IPS-NIHi7 (cell line): Measurements from ENCODE around the gene ATAD3A.
"Not testable (repeated sequence)": the region's sequence is repeated elsewhere in the genome, so short reads cannot be mapped to it uniquely, and the experiment has no call there.

ENCODE experiments used
- DNase-seq: peaks from one replicate; pipeline ENCODE4 v3.0.0; 2012; ENCODE audit warnings: mixed read lengths; ENCODE audit errors: extremely low spot score

The ATAD3A gene

DNA sequence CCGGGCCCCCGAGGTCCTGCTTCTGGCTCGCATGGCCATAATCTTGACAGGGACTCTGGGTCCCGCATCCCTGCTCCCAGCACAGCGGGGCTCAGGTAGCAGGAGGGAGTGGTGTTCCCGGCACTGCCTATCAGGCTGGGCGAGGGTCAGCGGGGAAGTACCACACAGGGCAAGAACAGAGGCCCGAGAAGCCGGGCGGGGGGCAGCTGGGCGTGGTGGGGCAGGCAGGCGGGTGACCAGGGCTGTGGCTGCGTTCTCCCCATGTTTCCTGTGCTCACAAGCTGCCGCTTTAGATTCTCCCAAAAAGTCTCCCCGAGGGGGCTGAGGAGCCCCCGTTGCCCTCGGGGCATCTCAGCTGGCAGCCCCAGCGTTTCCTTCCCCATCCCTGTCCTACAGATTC, 22.1 kb upstream of the ATAD3A start:
- no peak for DNase-seq

GRCh38 chr1:1490633-1491230, 21.2 kb upstream of the ATAD3A start:
- no peak for DNase-seq

- DNase-seq = no peak
Observed at GRCh38 chr1:1491601-1492000, 20.4 kb upstream of the ATAD3A start.

DNA sequence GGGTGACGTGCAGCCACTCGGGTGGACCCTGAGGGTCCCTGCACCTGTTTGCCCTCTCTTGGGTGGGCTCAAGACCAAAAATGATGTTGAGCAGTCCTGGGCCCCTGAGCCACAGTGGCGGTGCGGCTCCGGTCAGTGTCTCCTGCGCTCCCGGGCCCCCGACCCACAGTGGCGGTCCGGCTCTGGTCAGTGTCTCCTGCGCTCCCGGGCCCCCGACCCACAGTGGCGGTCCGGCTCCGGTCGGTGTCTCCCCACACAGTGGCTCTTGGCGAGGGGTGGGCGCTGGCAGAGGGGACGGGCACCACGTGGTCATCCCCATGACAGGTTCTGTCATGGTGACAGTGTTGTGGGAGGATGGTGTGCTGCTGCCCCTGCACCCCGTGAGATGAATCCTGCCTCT, 17.7 kb upstream of the ATAD3A start:
- not testable (repeated sequence) for DNase-seq

- not testable (repeated sequence) for DNase-seq
Observed at GRCh38 chr1:1495461-1495975, 16.4 kb upstream of the ATAD3A start.

DNA sequence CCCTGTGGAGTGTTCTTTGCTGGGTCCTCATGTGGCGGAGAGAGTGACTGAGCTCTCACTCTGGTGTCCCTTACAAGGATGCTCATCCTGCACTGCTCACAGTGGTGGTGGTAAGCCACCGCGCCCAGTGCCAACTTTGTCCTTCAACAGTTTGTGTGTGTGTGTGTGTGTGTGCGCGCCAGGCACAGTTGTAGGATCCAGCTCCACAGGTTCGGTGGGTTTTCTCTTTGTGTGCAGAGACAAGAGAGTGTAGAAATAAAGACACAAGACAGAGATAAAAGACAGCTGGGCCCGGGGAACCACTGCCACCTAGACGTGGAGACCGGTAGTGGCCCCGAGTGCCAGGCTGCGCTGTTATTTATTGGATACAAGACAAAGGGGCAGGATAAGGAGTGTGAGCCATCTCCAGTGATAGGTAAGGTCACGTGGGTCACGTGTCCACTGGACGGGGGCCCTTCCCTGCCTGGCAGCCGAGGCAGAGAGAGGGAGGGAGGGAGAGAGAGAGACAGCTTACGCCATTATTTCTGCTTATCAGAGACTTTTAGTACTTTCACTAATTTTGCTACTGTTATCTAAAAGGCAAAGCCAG, 7.1 kb upstream of the ATAD3A start:
- DNase-seq = not testable (repeated sequence)

GRCh38 chr1:1505366-1505798, 6.6 kb upstream of the ATAD3A start:
- not testable (repeated sequence) for DNase-seq

GRCh38 chr1:1505801-1506200, 6.2 kb upstream of the ATAD3A start:
- not testable (repeated sequence) for DNase-seq

DNA sequence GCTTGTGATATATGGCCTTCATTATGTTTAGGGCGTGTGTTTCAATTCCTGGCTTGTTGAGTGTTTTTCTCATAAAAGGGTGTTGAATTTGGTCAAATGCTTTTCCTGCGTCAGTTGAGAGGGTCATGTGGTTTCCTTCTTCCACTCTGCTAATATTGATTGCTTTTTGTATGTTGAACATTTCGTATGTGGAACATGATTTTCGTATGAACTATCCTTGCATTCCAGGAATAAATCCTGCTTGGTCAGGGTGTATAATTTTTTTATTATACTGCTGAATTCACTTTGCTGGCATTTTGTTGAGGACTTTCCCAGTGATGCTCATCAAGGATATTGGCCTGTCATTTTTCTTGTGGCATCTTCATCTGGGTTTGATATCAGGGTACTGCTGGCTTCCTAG, 4.7 kb upstream of the ATAD3A start:
- no peak for DNase-seq

GRCh38 chr1:1508775-1509464, 3.0 kb upstream of the ATAD3A start:
- DNase-seq = not testable (repeated sequence)

DNA sequence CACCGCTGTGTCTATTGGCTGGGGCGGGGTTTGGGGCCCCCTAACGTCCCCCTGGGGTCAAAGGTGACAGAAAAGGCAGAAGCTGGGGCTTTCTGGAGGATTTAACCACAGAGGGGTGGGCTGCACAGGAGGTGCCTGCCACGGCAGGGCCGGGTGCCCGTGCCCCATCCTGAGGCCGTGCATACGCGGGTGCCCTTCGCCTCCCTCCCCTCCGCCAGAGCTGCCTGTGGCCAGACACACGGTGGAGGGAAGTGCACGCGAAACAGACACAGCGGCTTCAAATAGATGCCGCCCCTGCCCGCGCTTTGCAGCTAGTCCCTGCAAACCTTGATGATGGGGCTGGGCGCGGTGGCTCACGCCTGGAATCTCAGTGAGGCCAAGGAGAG, 2.5 kb upstream of the ATAD3A start:
- DNase-seq = not testable (repeated sequence)

GRCh38 chr1:1510912-1511532, 940 bp upstream of the ATAD3A start:
- no peak for DNase-seq

- not testable (repeated sequence) for DNase-seq
Observed at GRCh38 chr1:1512425-1512824, 463 bp downstream of the ATAD3A start.

DNA sequence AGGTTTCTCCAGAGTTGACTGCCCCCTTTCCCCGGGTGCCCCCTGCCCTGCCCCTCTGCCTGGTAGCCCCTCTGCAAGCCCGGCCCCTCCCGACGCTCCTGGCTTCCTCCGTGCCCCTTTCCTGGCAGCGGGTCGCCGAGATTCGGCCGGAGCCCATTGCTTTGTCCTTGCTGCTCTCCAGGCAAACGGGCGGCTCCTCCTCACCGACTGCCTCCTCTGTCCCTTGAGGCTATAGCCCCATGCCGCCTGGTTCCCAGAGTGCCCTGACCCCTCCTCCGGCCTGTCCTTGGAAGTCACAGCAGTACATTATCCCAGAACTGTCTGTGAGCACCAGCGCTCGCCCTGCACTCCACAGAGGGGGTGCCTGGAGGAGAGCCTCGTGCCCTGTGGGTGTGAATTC, 1.7 kb downstream of the ATAD3A start:
- DNase-seq = not testable (repeated sequence)

DNA sequence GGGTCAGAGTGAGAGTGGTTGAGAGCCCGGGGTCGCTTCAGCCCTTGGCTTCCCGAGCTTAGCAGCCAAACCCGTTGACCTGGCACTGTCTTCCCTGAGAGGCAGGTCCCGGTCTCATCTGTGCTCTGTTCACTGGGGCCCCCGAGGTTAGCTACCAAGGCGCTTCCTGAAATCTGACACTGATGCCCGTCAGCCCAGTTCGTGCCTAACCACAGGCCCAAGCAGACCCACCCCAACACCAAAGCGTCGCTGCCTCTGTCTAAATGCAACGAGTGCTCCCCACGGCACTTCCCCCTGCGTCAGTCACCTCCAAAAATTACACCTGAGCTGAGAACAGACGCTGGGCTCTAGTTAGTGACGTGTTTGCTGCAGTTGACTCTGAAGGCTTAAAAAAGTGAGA, 2.4 kb downstream of the ATAD3A start:
- not testable (repeated sequence) for DNase-seq

DNA sequence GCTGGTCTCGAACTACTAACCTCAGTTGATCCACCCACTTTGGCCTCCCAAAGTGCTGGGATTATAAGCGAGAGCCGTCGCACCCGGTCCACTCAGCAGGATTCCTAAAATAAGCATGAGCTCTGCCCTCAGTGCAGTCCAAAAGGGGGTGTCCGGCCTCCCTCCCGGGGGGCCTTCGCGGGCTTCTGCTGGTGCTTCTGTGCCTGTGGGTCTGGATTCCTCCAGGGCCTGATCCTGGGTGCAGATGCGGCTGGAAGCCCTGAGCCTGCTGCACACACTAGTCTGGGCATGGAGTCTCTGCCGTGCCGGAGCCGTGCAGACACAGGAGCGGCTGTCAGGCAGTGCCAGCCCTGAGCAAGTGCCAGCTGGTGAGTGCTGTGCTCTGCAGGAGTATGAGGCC, 5.0 kb downstream of the ATAD3A start:
- not testable (repeated sequence) for DNase-seq

DNA sequence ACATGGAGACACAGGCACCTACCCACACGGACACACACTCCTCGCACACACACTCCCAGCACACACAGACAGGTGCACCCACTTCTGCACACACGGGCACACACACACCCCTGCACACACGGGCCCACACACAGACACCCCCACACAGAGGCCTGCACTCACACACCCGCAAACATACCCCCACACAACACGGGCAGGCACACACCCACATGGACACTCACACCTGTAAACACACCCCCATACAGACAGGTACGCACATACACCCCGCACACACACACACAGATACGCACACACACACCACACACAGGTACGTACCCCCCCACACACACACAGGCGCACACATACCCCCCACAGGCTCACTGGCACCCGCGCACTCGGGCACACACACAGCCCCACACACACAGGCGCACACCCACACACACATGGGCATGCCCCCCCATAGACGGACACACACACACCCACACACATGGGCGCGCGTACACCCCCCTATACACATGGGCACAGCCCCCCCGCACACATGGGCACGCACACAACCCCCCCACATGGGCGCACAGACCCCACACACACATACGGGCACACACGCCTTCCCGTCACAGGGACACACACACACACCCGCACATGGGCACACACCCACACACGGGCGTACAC, 6.1 kb downstream of the ATAD3A start:
- no peak for DNase-seq

DNA sequence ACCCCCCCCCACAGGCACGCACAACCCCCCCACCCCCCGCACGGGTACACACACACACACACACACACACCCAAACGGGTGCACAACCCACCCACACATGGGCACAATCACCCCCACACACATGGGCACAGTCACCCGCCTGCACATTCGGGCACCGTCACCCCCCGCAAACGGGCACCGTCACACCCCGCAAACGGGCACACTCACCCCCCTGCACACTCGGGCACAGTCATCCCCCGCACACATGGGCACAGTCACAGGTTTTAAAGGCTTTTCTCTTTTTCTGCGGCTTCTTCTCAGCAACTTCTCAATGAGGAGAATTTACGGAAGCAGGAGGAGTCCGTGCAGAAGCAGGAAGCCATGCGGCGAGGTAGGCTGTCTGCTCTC, 6.7 kb downstream of the ATAD3A start:
- DNase-seq = not testable (repeated sequence)

DNA sequence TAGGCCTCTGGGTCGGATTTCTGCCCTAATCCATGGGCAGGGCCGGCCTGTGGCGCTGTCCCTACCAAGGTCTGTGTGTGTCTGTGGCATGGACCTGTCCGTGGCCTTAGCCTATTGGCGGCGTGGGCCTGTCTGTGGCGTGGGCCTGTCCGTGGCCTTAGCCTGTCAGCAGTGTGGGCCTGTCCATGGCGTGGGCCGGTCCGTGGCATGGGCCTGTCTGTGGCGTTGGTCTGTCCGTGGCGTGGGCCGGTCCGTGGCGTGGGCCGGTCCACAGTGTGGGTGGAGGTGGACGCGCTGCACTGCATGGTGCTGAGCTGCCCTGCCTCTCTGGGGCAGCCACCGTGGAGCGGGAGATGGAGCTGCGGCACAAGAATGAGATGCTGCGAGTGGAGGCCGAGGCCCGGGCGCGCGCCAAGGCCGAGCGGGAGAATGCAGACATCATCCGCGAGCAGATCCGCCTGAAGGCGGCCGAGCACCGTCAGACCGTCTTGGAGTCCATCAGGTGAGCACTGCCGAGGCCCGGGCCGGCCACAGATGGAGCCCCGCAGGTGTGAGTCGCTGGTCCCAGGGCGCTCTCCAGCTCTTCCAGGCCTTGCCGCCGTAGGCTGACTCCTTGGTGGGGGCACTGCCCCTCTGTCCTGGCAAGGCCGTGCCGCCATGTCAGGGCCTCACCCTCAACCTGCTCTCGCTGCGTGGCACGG, 8.0 kb downstream of the ATAD3A start:
- not testable (repeated sequence) for DNase-seq

DNA sequence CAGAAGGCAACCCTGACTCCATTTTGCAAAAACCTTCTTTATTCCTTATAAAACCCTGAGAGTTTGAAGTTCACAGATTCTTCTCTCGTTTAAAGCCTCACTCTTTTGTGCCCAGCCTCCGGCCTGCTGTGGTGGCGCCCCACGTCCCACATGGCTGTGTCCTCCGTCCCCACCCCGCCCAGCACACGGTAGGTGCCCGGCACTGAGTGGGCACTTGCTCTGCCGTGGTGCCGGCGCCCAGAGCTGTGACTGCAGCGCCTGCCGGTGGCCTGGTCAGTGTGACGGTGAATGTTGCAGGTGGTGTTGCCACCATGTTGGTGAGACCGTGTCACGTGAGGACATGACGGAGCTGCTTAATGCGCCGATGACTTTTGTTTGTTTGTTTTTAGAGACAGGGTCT, 9.4 kb downstream of the ATAD3A start:
- no peak for DNase-seq

- DNase-seq = not testable (repeated sequence)
Observed at GRCh38 chr1:1522536-1522935, 10.6 kb downstream of the ATAD3A start.
